ENCODE results near the gene PUM2. TPM values are rescaled to one million over a fixed set of nuclear protein-coding genes. Genes with fewer than 3 reads are reported as not detected.

The PUM2 gene
- total and polyA plus RNA-seq, 2 donors: 48.6 to 128 TPM

GRCh38 chr2:20361893-20362292, 11.2 kb upstream of the PUM2 start:
- no peak overlapping the region for H3K27ac ChIP-seq (ENCODE audit: low read depth)
- 75% methylated on average over 4 of the region's 4 CpGs for WGBS
- DNase-seq (ENCODE audit: extremely low spot score): no peak
- H3K36me3 ChIP-seq (ENCODE audit: insufficient read depth): no peaks in the 10 kb centered on the region
- no peaks in the 10 kb centered on the region for H3K4me1 ChIP-seq (ENCODE audit: insufficient read depth)
- no peak overlapping the region for H3K4me3 ChIP-seq (ENCODE audit: low read depth, low read length)

- Histone ChIP-seq H3K4me1 (ENCODE audit: insufficient read depth) (no peaks in the 10 kb centered on the region), H3K36me3 (ENCODE audit: insufficient read depth) (no peaks in the 10 kb centered on the region), H3K4me3 (ENCODE audit: low read depth, low read length) (no peak overlapping the region), H3K27ac (ENCODE audit: low read depth) (no peak overlapping the region)
- DNase-seq (ENCODE audit: extremely low spot score): no peak
- WGBS: 95% methylated on average over 6 of the region's 6 CpGs
Observed at GRCh38 chr2:20359096-20359495, 8.5 kb upstream of the PUM2 start.

- DNase-seq (ENCODE audit: extremely low spot score): no peak
- H3K4me1 ChIP-seq (ENCODE audit: insufficient read depth): no peaks in the 10 kb centered on the region
- no peaks in the 10 kb centered on the region for H3K36me3 ChIP-seq (ENCODE audit: insufficient read depth)
- no peak overlapping the region for H3K27ac ChIP-seq (ENCODE audit: low read depth)
- no peak overlapping the region for H3K4me3 ChIP-seq (ENCODE audit: low read depth, low read length)
- 90% methylated on average over 13 of the region's 13 CpGs for WGBS
Observed at GRCh38 chr2:20357638-20358389, 7.2 kb upstream of the PUM2 start.

- no peak overlapping the region for H3K27ac ChIP-seq (ENCODE audit: low read depth)
- no peak overlapping the region for H3K4me3 ChIP-seq (ENCODE audit: low read depth, low read length)
- no peak for DNase-seq (ENCODE audit: extremely low spot score)
- H3K36me3 ChIP-seq (ENCODE audit: insufficient read depth): no peaks in the 10 kb centered on the region
- H3K4me1 ChIP-seq (ENCODE audit: insufficient read depth): no peaks in the 10 kb centered on the region
- 61% methylated on average over 3 of the region's 3 CpGs for WGBS
Observed at GRCh38 chr2:20356042-20356441, 5.4 kb upstream of the PUM2 start.

- no peaks in the 10 kb centered on the region for H3K36me3 ChIP-seq (ENCODE audit: insufficient read depth)
- H3K4me1 ChIP-seq (ENCODE audit: insufficient read depth): no peaks in the 10 kb centered on the region
- no peak overlapping the region for H3K27ac ChIP-seq (ENCODE audit: low read depth)
- WGBS: 83% methylated on average over 2 of the region's 2 CpGs
- no peak for DNase-seq (ENCODE audit: extremely low spot score)
- H3K4me3 ChIP-seq (ENCODE audit: low read depth, low read length): no peak overlapping the region
Observed at GRCh38 chr2:20355131-20355530, 4.5 kb upstream of the PUM2 start.

GRCh38 chr2:20353241-20353992, 2.8 kb upstream of the PUM2 start:
- H3K4me1 ChIP-seq (ENCODE audit: insufficient read depth): no peaks in the 10 kb centered on the region
- peak; percentile 41 for DNase-seq (ENCODE audit: extremely low spot score)
- no peak overlapping the region for H3K27ac ChIP-seq (ENCODE audit: low read depth)
- no peak overlapping the region for H3K4me3 ChIP-seq (ENCODE audit: low read depth, low read length)
- peaks cover 2% of the 10 kb centered on the region for H3K36me3 ChIP-seq (ENCODE audit: insufficient read depth)
- WGBS: 82% methylated on average over 9 of the region's 9 CpGs

GRCh38 chr2:20352581-20353216, 2.1 kb upstream of the PUM2 start:
- DNase-seq (ENCODE audit: extremely low spot score): no peak
- Histone ChIP-seq H3K4me3 (ENCODE audit: low read depth, low read length) (no peak overlapping the region), H3K36me3 (ENCODE audit: insufficient read depth) (peaks cover 2% of the 10 kb centered on the region), H3K27ac (ENCODE audit: low read depth) (no peak overlapping the region), H3K4me1 (ENCODE audit: insufficient read depth) (no peaks in the 10 kb centered on the region)
- WGBS: 65% methylated on average over 5 of the region's 5 CpGs

- Histone ChIP-seq H3K36me3 (ENCODE audit: insufficient read depth) (peaks cover 2% of the 10 kb centered on the region), H3K4me3 (ENCODE audit: low read depth, low read length) (no peak overlapping the region), H3K27ac (ENCODE audit: low read depth) (no peak overlapping the region), H3K4me1 (ENCODE audit: insufficient read depth) (peaks cover 1% of the 10 kb centered on the region)
- DNase-seq (ENCODE audit: extremely low spot score): no peak
- WGBS: 35% methylated on average over 4 of the region's 4 CpGs
Observed at GRCh38 chr2:20352230-20352578, 1.6 kb upstream of the PUM2 start.

GRCh38 chr2:20351555-20352229, 1.0 kb upstream of the PUM2 start:
- Histone ChIP-seq H3K4me3 (ENCODE audit: low read depth, low read length) (peak overlapping the region; percentile 92), H3K36me3 (ENCODE audit: insufficient read depth) (peaks cover 2% of the 10 kb centered on the region), H3K27ac (ENCODE audit: low read depth) (peak overlapping the region; percentile 95), H3K4me1 (ENCODE audit: insufficient read depth) (peaks cover 1% of the 10 kb centered on the region)
- no peak for DNase-seq (ENCODE audit: extremely low spot score)
- WGBS: 27% methylated on average over 13 of the region's 13 CpGs

- Histone ChIP-seq H3K36me3 (ENCODE audit: insufficient read depth) (peaks cover 2% of the 10 kb centered on the region), H3K27ac (ENCODE audit: low read depth) (peak overlapping the region; percentile 91), H3K4me1 (ENCODE audit: insufficient read depth) (peaks cover 1% of the 10 kb centered on the region), H3K4me3 (ENCODE audit: low read depth, low read length) (peak overlapping the region; percentile 92)
- WGBS: under 1% methylated on average over 67 of the region's 67 CpGs
- DNase-seq (ENCODE audit: extremely low spot score): no peak
Observed at GRCh38 chr2:20350041-20350712, 467 bp downstream of the PUM2 start.

- Histone ChIP-seq H3K27ac (ENCODE audit: low read depth) (no peak overlapping the region), H3K4me3 (ENCODE audit: low read depth, low read length) (peak overlapping the region; percentile 92), H3K4me1 (ENCODE audit: insufficient read depth) (peaks cover 1% of the 10 kb centered on the region), H3K36me3 (ENCODE audit: insufficient read depth) (peaks cover 2% of the 10 kb centered on the region)
- no peak for DNase-seq (ENCODE audit: extremely low spot score)
- WGBS: 3% methylated on average over 5 of the region's 5 CpGs
Observed at GRCh38 chr2:20349513-20349921, 1.1 kb downstream of the PUM2 start.

GRCh38 chr2:20348542-20348941, 2.1 kb downstream of the PUM2 start:
- Histone ChIP-seq H3K36me3 (ENCODE audit: insufficient read depth) (peaks cover 2% of the 10 kb centered on the region), H3K4me1 (ENCODE audit: insufficient read depth) (peaks cover 1% of the 10 kb centered on the region), H3K4me3 (ENCODE audit: low read depth, low read length) (no peak overlapping the region), H3K27ac (ENCODE audit: low read depth) (no peak overlapping the region)
- WGBS: 78% methylated on average over 17 of the region's 17 CpGs
- no peak for DNase-seq (ENCODE audit: extremely low spot score)

All from urinary bladder (tissue), 4 donors.